ENCODE data around the gene RCL1.
"Not testable (repeated sequence)": the region's sequence is repeated elsewhere in the genome, so short reads cannot be mapped to it uniquely, and the experiment has no call there.

RCL1 gene

DNA sequence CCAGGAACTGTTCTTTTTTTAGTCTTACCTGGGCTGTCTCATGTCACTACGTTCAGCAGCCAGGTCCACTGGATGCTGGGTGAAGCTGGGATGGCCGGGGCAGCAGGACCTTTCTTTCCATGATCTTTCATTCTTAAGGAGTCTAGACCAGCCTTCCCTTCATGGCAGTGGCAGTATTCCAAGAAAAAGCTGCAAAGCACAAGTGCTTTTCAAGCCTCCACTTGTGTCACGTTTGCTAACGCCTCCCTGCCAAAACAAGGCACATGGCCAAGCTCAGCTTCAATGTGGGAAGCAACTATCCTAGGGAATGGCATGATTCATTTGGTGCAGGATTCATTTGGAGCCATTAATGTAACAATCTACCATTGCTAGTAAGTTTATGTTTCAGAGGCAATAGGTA, 94.8 kb downstream of the RCL1 start:
- no peak for DNase-seq (ENCODE audit: low read depth)

- DNase-seq (ENCODE audit: low read depth): no peak
These were observed 97.5 kb downstream of the RCL1 start for GRCh38 chr9:4890242-4890641.

DNA sequence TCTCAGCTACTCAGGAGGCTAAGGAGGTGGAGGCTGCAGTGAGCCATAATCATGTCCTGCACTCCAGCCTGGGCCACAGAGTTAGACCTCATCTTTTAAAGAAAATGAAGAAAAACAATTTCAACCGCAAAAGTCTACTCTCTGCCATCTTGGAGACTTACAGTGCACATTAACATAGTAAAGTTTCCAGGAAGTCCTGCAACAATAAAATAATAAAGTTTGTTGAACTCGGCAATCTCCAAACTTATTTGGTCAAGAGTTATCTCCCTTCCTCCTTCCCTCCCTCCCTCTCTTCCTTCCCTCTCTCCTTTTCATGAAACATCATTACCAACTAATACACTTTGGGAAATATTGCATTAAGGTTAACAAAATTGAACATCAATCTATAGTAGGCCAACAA, 98.2 kb downstream of the RCL1 start:
- DNase-seq (ENCODE audit: low read depth): no peak

GRCh38 chr9:4891674-4892073, 98.9 kb downstream of the RCL1 start:
- no peak for DNase-seq (ENCODE audit: low read depth)

DNA sequence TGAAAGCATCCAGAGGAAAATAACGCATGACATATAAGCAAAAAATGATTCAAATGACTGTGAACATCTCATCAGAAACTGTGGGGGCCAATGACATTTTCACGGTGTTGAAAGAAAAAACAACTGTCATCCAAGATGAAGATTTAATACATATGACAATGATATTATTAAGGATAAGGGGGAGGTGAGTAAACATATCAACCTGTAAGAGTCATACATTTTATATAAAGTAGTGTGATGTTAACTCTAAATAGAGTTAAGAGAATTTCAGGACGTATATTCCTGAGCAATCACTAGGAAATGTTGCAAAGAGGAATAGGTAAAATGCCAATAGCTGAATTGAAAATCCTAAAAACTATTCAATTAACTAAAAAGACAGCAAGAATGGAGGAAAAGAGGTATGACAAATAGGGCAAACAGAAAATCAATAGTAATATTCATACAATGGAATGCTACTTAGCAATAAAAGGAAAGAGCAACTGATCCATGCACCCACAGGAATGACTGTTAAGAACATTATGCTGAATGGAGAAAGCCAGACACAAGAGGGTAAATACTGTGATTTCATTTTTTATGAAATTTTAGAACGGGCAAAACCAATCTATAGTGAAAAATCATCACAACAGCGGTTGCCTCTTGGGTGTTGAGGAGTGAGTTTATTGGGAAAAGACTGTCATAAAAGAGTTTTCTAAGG, 99.9 kb downstream of the RCL1 start:
- no peak for DNase-seq (ENCODE audit: low read depth)

DNA sequence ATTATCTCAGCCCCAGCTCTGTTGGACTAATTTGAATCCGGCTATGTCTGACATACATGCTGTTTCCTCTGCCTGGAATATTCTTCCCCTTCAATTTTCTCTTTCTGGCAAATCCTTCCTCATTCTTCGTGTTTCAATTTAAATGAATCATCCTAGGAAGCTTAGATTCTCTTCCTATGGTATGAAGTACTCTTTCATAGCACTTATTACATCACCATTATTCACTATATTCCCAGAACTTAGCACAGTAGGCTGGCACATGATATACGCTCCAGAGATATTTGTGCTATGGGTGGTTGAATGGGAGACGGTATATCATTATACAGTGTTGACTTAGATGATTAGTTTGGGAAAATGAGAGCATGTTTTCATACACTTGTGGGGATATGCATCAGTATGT, 101.3 kb downstream of the RCL1 start:
- no peak for DNase-seq (ENCODE audit: low read depth)

GRCh38 chr9:4899853-4900252, 107.1 kb downstream of the RCL1 start:
- DNase-seq (ENCODE audit: low read depth): not testable (repeated sequence)

GRCh38 chr9:4901401-4902134, 108.8 kb downstream of the RCL1 start:
- not testable (repeated sequence) for DNase-seq (ENCODE audit: low read depth)

DNA sequence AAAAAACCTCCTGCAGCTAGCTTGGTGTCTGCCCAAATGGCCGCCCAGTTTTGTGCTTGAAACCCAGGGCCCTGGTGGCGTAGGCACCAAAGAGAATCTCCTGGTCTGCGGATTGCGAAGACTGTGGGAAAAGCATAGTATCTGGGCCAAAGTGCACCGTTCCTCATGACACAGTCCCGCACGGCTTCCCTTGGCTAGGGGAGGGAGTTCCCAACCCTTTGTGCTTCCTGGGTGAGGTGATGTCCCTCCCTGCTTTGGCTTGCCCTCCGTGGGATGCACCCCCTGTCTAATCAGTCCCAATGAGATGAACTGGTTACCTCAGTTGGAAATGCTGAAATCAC, 109.4 kb downstream of the RCL1 start:
- DNase-seq (ENCODE audit: low read depth): no peak

DNA sequence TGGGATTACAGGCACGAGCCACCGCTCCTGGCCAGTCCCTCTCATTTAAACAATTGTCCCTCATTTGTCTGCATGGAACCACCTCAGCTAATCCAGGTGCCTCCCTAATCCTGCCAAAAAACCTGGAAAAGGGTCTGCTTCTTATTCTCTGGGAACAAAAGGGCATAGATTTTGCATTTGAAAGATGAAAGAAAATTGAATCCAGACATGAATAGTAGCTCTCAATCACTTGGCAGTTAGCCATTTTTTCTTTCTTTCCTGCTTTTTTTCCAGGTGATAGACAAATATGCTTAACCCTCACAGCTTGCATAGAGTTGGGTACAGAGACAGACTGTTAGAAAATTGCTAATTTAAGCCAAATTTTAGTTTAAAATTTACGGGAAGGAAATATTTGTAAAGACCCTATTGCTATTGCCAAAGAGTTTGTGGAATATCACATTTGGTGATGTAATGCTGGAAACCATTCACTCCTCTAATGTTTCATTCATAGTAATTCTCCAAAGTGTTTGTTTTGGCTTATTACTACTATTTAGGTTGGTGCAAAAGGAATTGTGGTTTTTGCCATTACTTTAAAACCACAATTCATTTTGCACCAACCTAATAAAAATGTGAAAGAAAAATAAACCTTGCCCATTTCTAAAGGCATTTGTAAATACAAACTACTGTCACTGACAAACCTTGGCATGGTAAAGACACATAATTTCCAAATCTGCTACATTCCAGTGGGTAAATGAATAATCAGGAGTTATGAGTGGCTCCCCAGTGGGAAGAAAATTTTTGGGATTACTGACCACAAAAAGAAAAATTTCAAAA, 111.8 kb downstream of the RCL1 start:
- DNase-seq (ENCODE audit: low read depth): no peak

DNA sequence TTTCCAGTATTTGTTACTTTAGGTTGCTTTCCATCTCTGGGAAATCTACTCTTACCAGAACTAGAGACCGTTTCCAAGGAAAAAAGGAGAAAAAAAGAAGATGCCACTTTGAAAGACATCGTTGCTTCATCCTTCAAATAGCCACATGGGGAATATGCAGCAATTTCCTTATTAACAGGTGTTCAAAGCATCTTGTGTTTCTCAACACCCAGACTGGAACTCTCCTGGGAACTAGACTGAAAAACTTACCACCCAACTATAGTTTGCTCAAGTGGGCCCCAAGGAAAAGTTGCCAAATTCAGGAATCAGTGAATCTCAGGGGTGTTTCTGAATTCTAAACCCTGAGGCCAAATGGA, 112.4 kb downstream of the RCL1 start:
- no peak for DNase-seq (ENCODE audit: low read depth)
